Esophagus muscularis mucosa (tissue), 4 donors: Measurements from ENCODE around the gene TUBGCP3. TPM values are rescaled to one million over a fixed set of nuclear protein-coding genes. Genes with fewer than 3 reads are reported as not detected.

Source experiments
- DNase-seq: peaks from one replicate; pipeline ENCODE4 v3.0.0-alpha.2; 2017; ENCODE audit errors: extremely low spot score
- H3K27ac ChIP-seq, 4 donors: fragments of 200-600 bp; sonication (generic); replicated peaks in 1 of 4; 1 replicate in 3 of 4; 2 replicates in 1 of 4; pipeline ENCODE4 v1.5.1; 2016 to 2019; ENCODE audit warnings: mild to moderate bottlenecking in 1 of 4
- H3K27me3 ChIP-seq, 4 donors: fragments of 200-600 bp; sonication (generic); one replicate each; pipeline versions ENCODE4 v1.5.1 to v1.6.0; 2016 to 2019
- H3K36me3 ChIP-seq, 4 donors: fragments of 200-600 bp; sonication (generic); one replicate each; pipeline ENCODE4 v1.5.1; 2016 to 2019
- H3K4me1 ChIP-seq, 4 donors: fragments of 200-600 bp; sonication (generic); one replicate each; pipeline ENCODE4 v1.5.1; 2016 to 2019
- H3K4me3 ChIP-seq, 4 donors: fragments of 200-600 bp; sonication (generic); 1 replicate in 2 of 4; 2 replicates in 2 of 4; pipeline ENCODE4 v1.5.1; 2016 to 2019; ENCODE audit warnings: mild to moderate bottlenecking in 4 of 4, moderate library complexity in 1 of 4
- H3K9me3 ChIP-seq, 4 donors: fragments of 200-600 bp; sonication (generic); 1 replicate in 3 of 4; 2 replicates in 1 of 4; pipeline ENCODE4 v1.5.1; 2016 to 2019
- CTCF ChIP-seq, 3 experiments: fragments of 200-600 bp in 2 of 3; fragments of 450-650 bp in 1 of 3; sonication (generic) in 2 of 3; IDR thresholded peaks; one replicate each; pipeline ENCODE4 v1.5.1; 2017 to 2019; ENCODE audit warnings: antibody characterized with exemption in 3 of 3, mild to moderate bottlenecking in 2 of 3, moderate library complexity in 1 of 3
- EP300 ChIP-seq: sonication (generic); formaldehyde crosslinking; IDR thresholded peaks from one replicate; pipeline ENCODE4 v1.6.1; 2017; ENCODE audit warnings: antibody characterized with exemption
- POLR2A ChIP-seq: fragments of 450-650 bp; IDR thresholded peaks from one replicate; pipeline ENCODE4 v1.6.1; 2017; ENCODE audit warnings: antibody characterized with exemption, moderate library complexity, mild to moderate bottlenecking, low read depth
- POLR2AphosphoS5 ChIP-seq, 2 donors: sonication (generic); formaldehyde crosslinking; IDR thresholded peaks; one replicate each; pipeline ENCODE4 v1.6.1; 2017; ENCODE audit warnings: antibody characterized with exemption in 2 of 2
- WGBS: methylation state at CpG from one replicate; pipeline ENCODE4 v1.1.5; 2018; 5-methylcytosine and 5-hydroxymethylcytosine counted together
- intact Hi-C: fragments of 100-400 bp; cut with DNase I; formaldehyde crosslinking; loops from one replicate; pipeline ENCODE4 v1.15.1; 2023
- total RNA-seq, 4 donors: library from RNA; depleted of rRNA; stranded (reverse); fragments of >200 nt; gene quantifications; one replicate each; pipeline versions ENCODE4 v1.1.0 to v1.2.1, GENCODE V29; 2016

TUBGCP3 gene
- total RNA-seq, 4 donors from 2014 or later, result 25.2 to 33.6 (median 30.6) TPM

- TF ChIP-seq CTCF (IDR thresholded peaks at IDR 0.05), result no peak
- no peak for TF ChIP-seq POLR2A
- no peak for TF ChIP-seq POLR2AphosphoS5 (IDR thresholded peaks at IDR 0.05)
- TF ChIP-seq EP300, result no peak
- no peak for DNase-seq
- no peaks in the 10 kb centered on the region for H3K4me1 ChIP-seq
- no peaks in the 10 kb centered on the region for H3K27me3 ChIP-seq
- intact Hi-C loops, result no loop called here
- H3K9me3 ChIP-seq, result no peaks in the 10 kb centered on the region
- no peak overlapping the region for H3K27ac ChIP-seq
- WGBS, result 95% methylated on average over 19 of the region's 20 CpGs
- no peak overlapping the region for H3K4me3 ChIP-seq
- peaks cover 44 to 92% (median 82%) of the 10 kb centered on the region in 4 donors for H3K36me3 ChIP-seq
Measured at GRCh38 chr13:112519517-112520060, 68.4 kb downstream of the TUBGCP3 start.

DNA sequence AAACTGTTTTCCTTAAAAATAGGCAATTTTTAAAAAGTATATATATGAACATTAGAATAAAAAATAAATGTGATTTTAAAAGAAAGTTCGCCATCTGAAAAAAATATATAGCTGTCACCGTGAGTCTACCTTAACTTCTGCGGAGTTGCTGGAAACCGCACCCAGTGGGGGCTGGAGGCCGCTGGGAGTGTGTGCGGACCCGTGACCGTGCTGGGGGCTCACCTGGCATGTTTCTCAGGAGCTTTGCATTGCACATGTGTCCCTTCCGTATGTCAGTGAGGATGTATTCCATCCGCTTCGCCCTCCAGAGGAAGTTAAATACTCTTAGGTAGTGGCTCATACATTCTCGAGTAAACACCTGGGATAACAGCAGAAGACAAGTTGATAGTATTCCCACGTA, 71.7 kb downstream of the TUBGCP3 start:
- DNase-seq, result peak; percentile 72
- WGBS, result 94% methylated on average over 13 of the region's 13 CpGs
- Histone ChIP-seq H3K4me1 (peaks cover 0 to 11% (median 4%) of the 10 kb centered on the region in 4 donors), H3K27me3 (no peaks in the 10 kb centered on the region), H3K4me3 (no peak overlapping the region), H3K27ac (no peak overlapping the region), H3K36me3 (peaks cover 33 to 87% (median 68%) of the 10 kb centered on the region in 4 donors), H3K9me3 (no peaks in the 10 kb centered on the region)
- intact Hi-C loops, result no loop called here
- no peak for TF ChIP-seq CTCF (IDR thresholded peaks at IDR 0.05)

GRCh38 chr13:112513761-112514160, 74.2 kb downstream of the TUBGCP3 start:
- TF ChIP-seq CTCF (IDR thresholded peaks at IDR 0.05), result no peak
- TF ChIP-seq EP300, result no peak
- no peak for TF ChIP-seq POLR2AphosphoS5 (IDR thresholded peaks at IDR 0.05)
- TF ChIP-seq POLR2A, result no peak
- no peak overlapping the region for H3K4me3 ChIP-seq
- intact Hi-C loops, result loop anchor here (5.0 kb wide), 1 partner anchor 89 kb away; no protein-coding TSS in a partner anchor
- H3K9me3 ChIP-seq, result no peaks in the 10 kb centered on the region
- H3K36me3 ChIP-seq, result peaks cover 26 to 84% (median 52%) of the 10 kb centered on the region in 4 donors
- 66% methylated on average over 6 of the region's 6 CpGs for whole genome bisulfite sequencing
- no peak for DNase-seq
- H3K4me1 ChIP-seq, result peaks cover 0 to 11% (median 4%) of the 10 kb centered on the region in 4 donors
- peak overlapping the region in 1 of 4 donors; percentile 11 for H3K27ac ChIP-seq
- H3K27me3 ChIP-seq, result no peaks in the 10 kb centered on the region

- intact Hi-C loops, result loop anchor here (5.0 kb wide), 1 partner anchor 91 kb away; no protein-coding TSS in a partner anchor
- Histone ChIP-seq H3K27ac (no peak overlapping the region), H3K36me3 (peaks cover 26 to 84% (median 51%) of the 10 kb centered on the region in 4 donors), H3K27me3 (no peaks in the 10 kb centered on the region), H3K9me3 (no peaks in the 10 kb centered on the region), H3K4me3 (no peak overlapping the region), H3K4me1 (peaks cover 0 to 11% (median 4%) of the 10 kb centered on the region in 4 donors)
- 95% methylated on average over 10 of the region's 10 CpGs for WGBS
- no peak for DNase-seq
- TF ChIP-seq CTCF (IDR thresholded peaks at IDR 0.05) (no peak), POLR2A (no peak), EP300 (no peak), POLR2AphosphoS5 (IDR thresholded peaks at IDR 0.05) (no peak)
Measured at GRCh38 chr13:112510987-112511685, 76.8 kb downstream of the TUBGCP3 start.
